B cell (primary cell): Measurements from ENCODE around the gene SCAMP1. TPM values are rescaled to one million over a fixed set of nuclear protein-coding genes. Genes with fewer than 3 reads are reported as not detected.

Source experiments
- ATAC-seq: fragments of 200-7000 bp; cut with Tn5 transposase; one replicate; pipeline ENCODE4 v1.10.0; 2021; ENCODE audit warnings: low read depth, mild to moderate bottlenecking, moderate number of reproducible peaks, moderate library complexity
- CTCF ChIA-PET: fragments of 350-600 bp; sonication (Branson Sonifier 250); formaldehyde crosslinking; loops from one replicate; lab custom pipeline; 2021; ENCODE audit warnings: antibody characterized with exemption, inconsistent platforms; lab: Charles Lee
- POLR2A ChIA-PET: fragments of 350-600 bp; sonication (Branson Sonifier 250); formaldehyde crosslinking; loops from one replicate; lab custom pipeline; 2021; ENCODE audit warnings: antibody characterized with exemption; lab: Charles Lee
- DNase-seq: peaks from one replicate; pipeline ENCODE4 v3.0.0; 2013
- H2AFZ ChIP-seq: 2 replicates; pipeline ENCODE4 v1.6.1; 2012; ENCODE audit warnings: mild to moderate bottlenecking, low read depth, low read length; ENCODE audit not compliant: insufficient read depth, poor library complexity, severe bottlenecking
- H3K27ac ChIP-seq, 2 donors: 1 replicate in 1 of 2; 2 replicates in 1 of 2; pipeline ENCODE4 v1.5.1; 2012 to 2013; ENCODE audit warnings: low read length in 2 of 2, mild to moderate bottlenecking in 2 of 2, moderate library complexity in 1 of 2
- H3K27me3 ChIP-seq, 4 experiments: fragments of 200-600 bp in 1 of 4; sonication (generic) in 1 of 4; replicated peaks in 1 of 4; 1 replicate in 2 of 4; 2 replicates in 2 of 4; pipeline versions ENCODE4 v1.6.1 to v1.7.0; 2013 to 2016; ENCODE audit warnings: low read length in 3 of 4, mild to moderate bottlenecking in 2 of 4, mixed read lengths in 1 of 4, moderate library complexity in 1 of 4; ENCODE audit not compliant: insufficient read depth in 4 of 4, control insufficient read depth in 3 of 4; ENCODE audit errors: control extremely low read depth in 1 of 4
- H3K36me3 ChIP-seq, 2 experiments: replicated peaks in 1 of 2; 1 replicate in 1 of 2; 2 replicates in 1 of 2; pipeline versions ENCODE4 v1.6.1 to v1.7.1; 2013; ENCODE audit warnings: low read length in 1 of 2; ENCODE audit not compliant: insufficient read depth in 2 of 2, control insufficient read depth in 1 of 2; ENCODE audit errors: control extremely low read depth in 1 of 2, extremely low read depth in 1 of 2
- H3K4me1 ChIP-seq, 2 donors: fragments of 200-600 bp in 1 of 2; sonication (generic) in 1 of 2; 1 replicate in 1 of 2; 2 replicates in 1 of 2; pipeline versions ENCODE4 v1.5.1 to v1.6.1; 2013 to 2017; ENCODE audit warnings: low read length in 2 of 2; ENCODE audit not compliant: control insufficient read depth in 2 of 2, insufficient read depth in 2 of 2
- H3K4me2 ChIP-seq: replicated peaks from 2 replicates; pipeline ENCODE3; 2012; ENCODE audit warnings: mild to moderate bottlenecking, low read depth, low read length; ENCODE audit not compliant: poor library complexity, severe bottlenecking
- H3K4me3 ChIP-seq, 5 experiments: fragments of 200-600 bp in 1 of 5; sonication (generic) in 1 of 5; 1 replicate in 3 of 5; 2 replicates in 2 of 5; pipeline versions ENCODE4 v1.5.1 to v1.7.0; 2011 to 2016; ENCODE audit warnings: low read length in 4 of 5, mild to moderate bottlenecking in 4 of 5, low read depth in 2 of 5, control low read depth in 1 of 5, moderate library complexity in 1 of 5; ENCODE audit not compliant: insufficient read depth in 1 of 5; ENCODE audit errors: control extremely low read depth in 1 of 5, extremely low read depth in 1 of 5
- H3K79me2 ChIP-seq: fragments of 200-600 bp; sonication (generic); one replicate; pipeline ENCODE4 v1.6.0; 2016; ENCODE audit warnings: low read length; ENCODE audit not compliant: control insufficient read depth, insufficient read depth
- H3K9ac ChIP-seq: fragments of 200-600 bp; sonication (generic); 2 replicates; pipeline ENCODE4 v1.6.1; 2017; ENCODE audit warnings: mild to moderate bottlenecking, low read length, moderate library complexity
- H3K9me3 ChIP-seq, 3 donors: one replicate each; pipeline versions ENCODE4 v1.6.1 to v1.7.1; 2013; ENCODE audit warnings: low read length in 2 of 3; ENCODE audit not compliant: control insufficient read depth in 2 of 3, insufficient read depth in 1 of 3; ENCODE audit errors: control extremely low read depth in 1 of 3
- H4K20me1 ChIP-seq: 2 replicates; pipeline ENCODE4 v1.6.0; 2012; ENCODE audit warnings: mild to moderate bottlenecking, low read length; ENCODE audit not compliant: insufficient read depth, control insufficient read depth, poor library complexity, severe bottlenecking
- H3K27ac Mint-ChIP-seq: one replicate; pipeline ENCODE4 v1.8.0; 2021; ENCODE audit warnings: mixed read lengths
- H3K27me3 Mint-ChIP-seq: one replicate; pipeline ENCODE4 v1.8.0; 2021; ENCODE audit warnings: mixed read lengths
- H3K4me1 Mint-ChIP-seq: one replicate; pipeline ENCODE4 v1.8.0; 2021; ENCODE audit warnings: mixed read lengths
- H3K4me3 Mint-ChIP-seq: one replicate; pipeline ENCODE4 v1.8.0; 2021; ENCODE audit warnings: mixed read lengths
- H3K9me3 Mint-ChIP-seq: one replicate; pipeline ENCODE4 v1.8.0; 2022; ENCODE audit warnings: mixed read lengths; ENCODE audit not compliant: insufficient read depth
- EZH2 ChIP-seq: IDR thresholded peaks from 2 replicates; pipeline ENCODE4 v1.6.1; 2012; ENCODE audit warnings: borderline replicate concordance, low read depth, mild to moderate bottlenecking, moderate library complexity, low read length; ENCODE audit not compliant: insufficient read depth, poor library complexity, severe bottlenecking
- WGBS: methylation state at CpG from one replicate; pipeline ENCODE4 v1.1.5; 2013; ENCODE audit warnings: missing lambda C conversion rate; ENCODE audit not compliant: insufficient coverage; 5-methylcytosine and 5-hydroxymethylcytosine counted together
- intact Hi-C: fragments of 100-400 bp; cut with micrococcal nuclease; formaldehyde crosslinking; loops from one replicate; pipeline ENCODE4 v1.10.0; 2022
- polyA plus RNA-seq: library from polyadenylated mRNA; depleted of rRNA; stranded (reverse); fragments of >200 nt; gene quantifications from 2 replicates; pipeline ENCODE4 v1.2.3, GENCODE V29; 2012
- total RNA-seq, 2 donors: library from RNA; stranded (reverse); fragments of 120-200 nt in 1 of 2; gene quantifications; 1 replicate in 1 of 2; 2 replicates in 1 of 2; pipeline versions ENCODE4 v1.2.3 to v1.2.4, GENCODE V29; 2013 to 2022
- TF ChIP-seq, protein P1 (sequence below): fragments of 200-600 bp; IDR thresholded peaks from one replicate; pipeline ENCODE4 v1.8.0; 2022; ENCODE audit warnings: antibody characterized with exemption, mild to moderate bottlenecking

SCAMP1 gene
- total and polyA plus RNA-seq, 2 donors (not counting 1 experiment from before 2014, with no cell fraction given): 3.8 to 25.4 TPM

DNA sequence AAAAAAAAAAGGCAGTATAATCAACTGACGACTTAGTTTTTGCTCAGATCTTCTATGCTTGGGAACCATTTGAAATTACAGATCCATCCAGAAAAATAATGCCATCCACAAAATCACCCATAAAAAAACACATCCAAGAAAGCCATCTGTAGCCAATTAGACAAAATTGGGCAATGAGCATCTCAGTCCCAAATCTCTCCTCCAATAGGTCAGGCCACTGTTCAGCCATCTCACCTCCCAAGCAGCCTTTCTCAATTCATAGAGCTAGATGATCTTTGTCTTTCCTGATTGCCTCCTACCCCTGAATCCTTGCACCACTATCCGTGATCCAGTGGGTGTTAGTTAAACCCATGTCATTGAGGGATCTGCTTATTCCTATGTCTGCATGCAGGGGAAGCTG, 139.6 kb downstream of the SCAMP1 start:
- no peak for DNase-seq
- Histone ChIP-seq H2AFZ (no peak overlapping the region), H3K4me1 (peaks cover 10 to 13% of the 10 kb centered on the region in 2 donors), H3K27ac (no peak overlapping the region), H3K27me3 (no peaks in the 10 kb centered on the region), H3K79me2 (peaks cover 7% of the 10 kb centered on the region), H3K36me3 (no peaks in the 10 kb centered on the region), H3K9me3 (no peaks in the 10 kb centered on the region), H4K20me1 (no peaks in the 10 kb centered on the region), H3K4me2 (no peak overlapping the region), H3K9ac (no peak overlapping the region), H3K4me3 (no peak overlapping the region)
- intact Hi-C loops: no loop called here
- H3K27ac Mint-ChIP-seq: no peak overlapping the region
- peaks cover 47% of the 10 kb centered on the region for H3K4me1 Mint-ChIP-seq
- H3K27me3 Mint-ChIP-seq: no peaks in the 10 kb centered on the region
- H3K9me3 Mint-ChIP-seq: no peaks in the 10 kb centered on the region
- POLR2A ChIA-PET: no interaction called here
- no CpG with 5 or more reads among the region's 2 CpGs for WGBS
- ATAC-seq: no peak
- no peak for TF ChIP-seq EZH2
- TF ChIP-seq, protein P1, sequence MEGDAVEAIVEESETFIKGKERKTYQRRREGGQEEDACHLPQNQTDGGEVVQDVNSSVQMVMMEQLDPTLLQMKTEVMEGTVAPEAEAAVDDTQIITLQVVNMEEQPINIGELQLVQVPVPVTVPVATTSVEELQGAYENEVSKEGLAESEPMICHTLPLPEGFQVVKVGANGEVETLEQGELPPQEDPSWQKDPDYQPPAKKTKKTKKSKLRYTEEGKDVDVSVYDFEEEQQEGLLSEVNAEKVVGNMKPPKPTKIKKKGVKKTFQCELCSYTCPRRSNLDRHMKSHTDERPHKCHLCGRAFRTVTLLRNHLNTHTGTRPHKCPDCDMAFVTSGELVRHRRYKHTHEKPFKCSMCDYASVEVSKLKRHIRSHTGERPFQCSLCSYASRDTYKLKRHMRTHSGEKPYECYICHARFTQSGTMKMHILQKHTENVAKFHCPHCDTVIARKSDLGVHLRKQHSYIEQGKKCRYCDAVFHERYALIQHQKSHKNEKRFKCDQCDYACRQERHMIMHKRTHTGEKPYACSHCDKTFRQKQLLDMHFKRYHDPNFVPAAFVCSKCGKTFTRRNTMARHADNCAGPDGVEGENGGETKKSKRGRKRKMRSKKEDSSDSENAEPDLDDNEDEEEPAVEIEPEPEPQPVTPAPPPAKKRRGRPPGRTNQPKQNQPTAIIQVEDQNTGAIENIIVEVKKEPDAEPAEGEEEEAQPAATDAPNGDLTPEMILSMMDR: no peak
- CTCF ChIA-PET: interaction anchor here (1.1 kb wide), 1 partner anchor 466 kb away, joined by 3 read pairs; no protein-coding TSS in a partner anchor
- no peak overlapping the region for H3K4me3 Mint-ChIP-seq

DNA sequence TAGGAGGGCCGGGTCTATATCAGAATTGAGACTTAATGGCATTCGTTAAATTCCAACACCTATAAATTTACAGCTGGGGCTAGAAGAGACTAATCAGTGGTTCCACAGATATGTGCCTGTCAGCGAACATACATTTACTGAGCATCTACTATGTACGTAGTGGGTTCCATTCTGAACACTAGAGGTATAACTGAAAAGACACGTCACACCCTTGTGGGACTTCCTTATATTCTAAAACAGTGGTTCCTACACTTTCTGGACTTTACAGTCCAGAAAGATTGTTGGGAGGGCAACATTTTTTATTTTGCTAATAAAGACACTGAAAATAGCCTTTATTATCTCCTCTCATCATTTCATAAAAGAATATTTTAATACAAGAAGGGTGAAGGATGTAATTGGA, 140.5 kb downstream of the SCAMP1 start:
- H3K9me3 Mint-ChIP-seq: no peaks in the 10 kb centered on the region
- POLR2A ChIA-PET: no interaction called here
- H3K27ac Mint-ChIP-seq: no peak overlapping the region
- Histone ChIP-seq H3K27me3 (no peaks in the 10 kb centered on the region), H3K27ac (no peak overlapping the region), H2AFZ (no peak overlapping the region), H3K9ac (no peak overlapping the region), H3K4me1 (peaks cover 10 to 13% of the 10 kb centered on the region in 2 donors), H3K79me2 (peaks cover 7% of the 10 kb centered on the region), H3K4me2 (no peak overlapping the region), H3K4me3 (no peak overlapping the region), H3K9me3 (no peaks in the 10 kb centered on the region), H3K36me3 (no peaks in the 10 kb centered on the region), H4K20me1 (no peaks in the 10 kb centered on the region)
- intact Hi-C loops: no loop called here
- ATAC-seq (no peak), DNase-seq (no peak)
- TF ChIP-seq, protein P1: no peak
- TF ChIP-seq EZH2: no peak
- 97% methylated on average over 5 of the region's 5 CpGs for WGBS
- H3K4me1 Mint-ChIP-seq: peaks cover 44% of the 10 kb centered on the region
- no peak overlapping the region for H3K4me3 Mint-ChIP-seq
- CTCF ChIA-PET: no interaction called here
- no peaks in the 10 kb centered on the region for H3K27me3 Mint-ChIP-seq
